HG03342 (cell line): ENCODE data around the gene CCL19.

Experiments
- ATAC-seq: cut with Tn5 transposase; IDR thresholded peaks from one replicate; pipeline ENCODE4 v1.9.1; 2021; ENCODE audit warnings: mild to moderate bottlenecking, moderate library complexity; ENCODE audit not compliant: unreplicated experiment

Gene CCL19

DNA sequence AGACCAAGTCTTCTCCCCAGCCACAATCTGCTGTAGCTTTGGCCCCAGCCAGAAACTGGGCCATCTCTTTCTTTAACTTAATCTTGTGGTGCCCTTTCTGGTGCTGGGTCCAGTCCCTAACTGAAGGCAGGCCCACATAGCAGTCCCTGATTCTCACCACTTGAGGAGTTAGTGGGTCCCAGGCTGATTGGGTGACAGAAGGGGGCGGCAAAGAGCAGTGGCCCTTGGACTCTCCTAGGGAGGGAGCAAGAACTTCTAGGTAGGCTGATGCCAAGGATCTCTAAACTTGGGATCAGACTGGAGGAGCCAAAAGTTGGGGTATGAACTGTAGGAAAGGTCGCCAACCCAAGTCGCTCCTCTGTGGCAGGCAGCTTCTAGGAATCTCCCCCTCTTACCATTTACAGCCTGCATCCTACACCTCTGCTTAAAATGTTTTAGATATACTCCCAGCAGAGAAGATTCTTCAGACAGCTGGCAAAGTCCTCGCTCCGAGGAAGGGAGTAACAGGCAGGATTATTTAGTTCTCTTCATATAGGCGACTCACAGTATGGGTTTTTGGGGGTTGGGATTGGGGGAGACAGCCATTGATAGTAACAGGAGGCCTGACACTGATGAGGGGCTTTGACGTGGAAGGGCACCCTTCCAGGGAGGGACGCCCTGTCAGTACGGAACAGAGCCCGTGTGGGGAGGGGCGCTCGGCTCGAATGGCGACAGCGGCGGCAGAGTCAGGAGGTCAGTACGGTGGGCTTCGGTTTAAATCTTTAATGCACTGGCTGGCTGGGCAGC, 26.6 kb downstream of the CCL19 start:
- peak; percentile 62 for ATAC-seq

DNA sequence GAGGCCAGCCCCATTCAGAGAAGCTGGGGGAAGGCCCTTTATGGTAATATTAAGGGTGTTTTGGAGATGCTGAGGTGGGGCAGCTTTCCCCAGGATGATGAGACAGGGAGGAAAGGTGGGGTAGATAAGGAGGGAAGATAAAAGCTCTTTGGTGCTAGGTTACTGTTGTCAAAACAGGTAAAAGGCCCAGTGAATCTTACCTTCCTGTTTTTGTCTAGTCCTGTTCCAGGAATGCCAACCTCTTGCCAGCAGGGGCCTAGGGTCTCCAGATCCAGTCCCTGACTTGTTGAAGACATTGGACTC, 27.8 kb downstream of the CCL19 start:
- no peak for ATAC-seq

DNA sequence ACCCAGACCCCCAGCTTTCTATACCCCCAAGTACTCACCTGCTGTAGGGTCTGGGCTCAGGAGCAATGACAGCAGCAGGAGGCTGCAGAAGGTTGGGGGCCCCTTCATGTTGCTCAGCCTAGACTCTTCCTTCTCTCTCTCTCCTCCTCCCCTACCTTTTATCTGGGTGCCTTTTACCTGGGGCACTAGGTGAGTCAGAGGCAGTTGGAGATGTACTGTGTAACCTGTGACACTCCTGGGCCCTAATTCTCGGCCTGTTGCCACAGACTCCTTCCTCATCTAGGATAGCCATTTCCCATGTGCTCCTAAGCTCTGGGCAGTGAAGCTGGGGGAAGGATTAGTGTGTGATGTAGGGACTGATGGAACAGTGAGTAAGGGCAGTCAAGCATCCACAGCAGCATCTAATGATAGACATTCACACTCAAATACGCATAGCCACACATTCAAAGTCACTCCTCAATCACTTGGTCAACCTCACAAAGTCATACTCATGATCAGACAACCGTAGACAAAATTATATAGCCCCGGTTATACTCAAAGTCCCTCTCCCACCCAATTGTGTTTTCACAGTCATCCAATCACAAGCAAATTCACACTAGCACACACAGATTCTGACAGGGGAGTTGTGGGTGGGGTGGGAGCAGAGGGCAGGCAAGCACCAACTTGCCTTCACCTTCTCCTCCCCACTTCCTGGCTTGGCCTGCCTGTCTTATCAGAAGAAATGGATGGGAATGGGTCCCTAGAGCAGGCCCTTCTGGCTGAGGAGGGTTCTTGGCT, 28.4 kb downstream of the CCL19 start, which contains the start of gene CCL27:
CCL27 (minus strand) TSS at position 132 of the 777 bp plus-strand sequence; CDS start at position 108, 24 bp downstream.
- ATAC-seq, result no peak

DNA sequence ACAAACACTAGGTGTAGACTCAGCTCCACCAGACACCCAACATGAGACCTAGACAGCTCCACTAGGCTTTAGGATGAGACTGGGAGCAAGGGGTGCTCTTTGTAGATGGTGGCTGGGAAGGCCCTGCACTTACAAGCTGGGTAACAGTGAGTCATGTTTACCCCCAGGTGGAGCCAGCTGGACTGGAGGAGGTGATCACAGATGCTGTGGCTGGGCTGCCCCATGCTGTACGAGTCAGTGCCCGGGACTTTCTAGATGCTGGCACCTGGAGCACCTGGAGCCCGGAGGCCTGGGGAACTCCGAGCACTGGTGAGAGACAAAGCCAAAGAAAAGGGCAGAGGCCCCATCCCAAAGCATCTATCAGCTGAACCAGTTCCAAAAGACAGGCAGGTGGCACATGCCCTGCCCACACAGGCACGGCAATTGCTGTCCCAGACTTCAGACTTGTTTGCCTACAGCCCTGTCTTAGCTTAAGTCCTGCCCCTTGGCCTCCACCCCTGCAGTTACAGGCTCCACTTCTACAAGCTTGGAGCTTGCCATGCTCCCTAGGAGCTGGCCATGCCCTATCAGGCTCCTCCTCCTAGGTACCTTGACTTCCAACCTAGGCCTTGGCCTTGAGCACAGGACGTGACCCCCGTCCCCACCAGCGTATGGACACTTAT, 31.4 kb downstream of the CCL19 start:
- ATAC-seq, result no peak

DNA sequence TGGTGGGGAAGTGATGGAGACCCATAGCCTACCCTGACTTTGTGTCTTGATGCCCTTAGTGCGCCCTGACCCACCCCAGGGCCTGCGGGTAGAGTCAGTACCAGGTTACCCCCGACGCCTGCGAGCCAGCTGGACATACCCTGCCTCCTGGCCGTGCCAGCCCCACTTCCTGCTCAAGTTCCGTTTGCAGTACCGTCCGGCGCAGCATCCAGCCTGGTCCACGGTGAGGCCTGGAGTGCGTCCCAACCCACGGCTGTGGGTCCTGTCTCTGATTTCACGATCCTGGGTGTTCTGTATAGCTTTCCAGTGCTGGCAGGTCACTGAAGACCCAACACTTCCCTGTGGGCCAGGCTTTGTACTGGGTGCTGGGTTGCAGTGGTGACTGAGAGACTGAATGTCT, 32.6 kb downstream of the CCL19 start:
- ATAC-seq, result no peak

DNA sequence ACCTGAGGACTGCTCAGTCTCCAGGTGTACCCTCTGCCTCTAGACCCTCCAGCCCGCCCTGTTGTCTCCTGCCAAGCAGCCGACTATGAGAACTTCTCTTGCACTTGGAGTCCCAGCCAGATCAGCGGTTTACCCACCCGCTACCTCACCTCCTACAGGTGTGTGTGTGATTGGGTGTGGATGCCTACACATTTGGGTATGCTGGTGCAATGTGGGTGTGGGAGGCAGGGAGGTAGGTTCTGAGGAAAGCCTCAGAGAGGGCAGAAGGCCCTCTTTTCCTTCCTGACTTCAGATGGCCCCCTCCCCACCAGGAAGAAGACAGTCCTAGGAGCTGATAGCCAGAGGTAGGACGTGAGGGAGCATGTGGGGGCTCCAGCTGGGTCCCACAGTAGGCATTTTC, 34.1 kb downstream of the CCL19 start:
- no peak for ATAC-seq

DNA sequence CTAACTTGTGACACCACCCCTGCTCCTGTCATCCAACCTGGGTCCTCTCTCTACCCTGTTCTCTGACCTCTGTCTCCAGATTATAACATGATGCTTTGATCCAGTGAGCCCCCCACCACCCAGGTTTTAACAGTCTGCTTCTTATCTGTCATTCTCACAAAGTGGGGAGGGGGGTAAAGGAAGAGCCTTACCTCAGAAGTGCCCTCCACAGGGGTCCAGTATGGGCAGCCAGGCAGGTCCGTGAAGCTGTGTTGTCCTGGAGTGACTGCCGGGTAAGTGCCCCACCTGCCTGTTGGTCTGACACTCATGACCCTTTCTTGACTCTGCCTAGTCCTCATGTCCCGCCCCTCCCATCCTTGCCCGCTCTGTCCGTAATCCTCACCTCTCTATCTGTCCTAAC, 35.7 kb downstream of the CCL19 start:
- ATAC-seq, result no peak

DNA sequence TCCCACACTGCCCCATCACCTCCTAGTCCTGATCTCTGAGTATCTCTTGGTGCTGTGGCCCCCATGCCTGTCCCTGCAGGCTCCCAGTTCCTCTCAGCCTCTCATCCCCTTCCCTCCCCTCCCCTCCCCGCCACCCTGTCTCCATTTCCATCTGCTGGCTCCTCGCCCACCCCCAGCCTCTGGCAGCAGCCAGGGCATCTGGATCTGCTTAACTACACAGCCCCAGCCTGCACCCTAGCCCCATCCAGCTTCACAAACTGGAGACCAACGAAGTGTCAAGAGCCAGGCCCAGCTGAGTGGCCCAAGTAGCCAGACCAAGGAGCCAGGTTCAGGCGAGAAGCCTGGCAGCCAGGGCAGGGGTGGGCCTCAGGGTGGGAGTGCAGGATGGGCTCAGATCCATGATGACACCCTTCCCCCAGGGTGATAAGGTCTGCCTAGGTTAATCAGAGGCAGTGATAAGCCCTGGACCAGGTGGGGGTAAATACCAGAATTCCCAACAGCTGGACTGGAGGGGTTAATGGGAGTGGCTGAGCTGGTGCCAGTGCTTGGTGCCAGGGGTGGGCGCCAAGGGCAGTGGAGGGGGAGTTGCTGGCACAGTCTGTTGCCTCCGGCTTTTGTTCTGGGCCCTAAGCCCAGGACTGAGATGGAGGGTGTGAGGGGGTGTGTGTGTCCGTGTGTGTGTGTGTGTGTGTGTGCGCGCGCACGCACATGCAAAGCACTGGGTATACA, 36.6 kb downstream of the CCL19 start:
- no peak for ATAC-seq

DNA sequence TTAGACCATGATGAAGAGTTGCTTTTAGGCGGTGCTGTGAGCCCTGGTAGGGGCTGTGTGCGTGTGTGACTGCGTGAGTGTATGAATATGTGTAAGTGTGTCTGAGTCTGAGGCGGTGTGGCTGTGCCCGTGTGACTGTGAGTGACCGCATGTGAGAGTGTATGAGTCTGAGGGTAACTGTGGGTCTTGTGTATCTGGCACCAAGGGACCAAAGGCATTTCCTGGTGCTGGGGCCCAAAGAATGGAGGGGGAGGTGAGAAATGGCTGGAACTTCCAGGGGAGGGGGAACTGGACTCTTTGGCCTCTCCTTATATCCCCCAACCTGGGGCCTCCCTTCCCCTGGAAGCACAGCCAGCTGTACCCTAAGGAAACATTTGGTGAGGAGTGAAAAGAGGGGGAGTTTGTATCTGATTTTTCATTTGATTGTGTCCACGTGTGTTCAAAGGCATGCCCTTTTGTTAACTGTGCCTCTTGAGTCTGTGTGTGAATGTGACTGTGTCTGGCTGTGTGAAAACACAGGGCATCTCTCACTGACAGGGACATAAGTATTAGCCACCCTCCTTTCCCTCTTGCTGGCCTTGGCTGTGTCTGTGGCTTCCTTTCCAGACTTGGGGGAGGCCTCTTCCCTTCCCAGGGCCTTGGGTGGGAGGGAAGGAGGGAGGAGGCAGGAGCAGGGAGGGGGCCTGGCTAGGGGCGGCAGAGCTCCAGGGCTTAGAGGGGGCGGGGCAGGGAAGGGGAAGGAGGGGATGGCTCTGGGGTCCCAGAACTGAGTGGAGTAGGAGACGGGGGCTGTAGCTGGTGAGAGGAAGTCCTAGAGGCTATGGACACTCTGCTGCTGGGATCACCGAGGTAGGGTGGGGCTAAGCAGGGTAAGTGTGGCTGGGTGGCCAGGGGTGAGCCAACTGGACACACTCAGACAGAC, 37.7 kb downstream of the CCL19 start:
- ATAC-seq, result no peak

DNA sequence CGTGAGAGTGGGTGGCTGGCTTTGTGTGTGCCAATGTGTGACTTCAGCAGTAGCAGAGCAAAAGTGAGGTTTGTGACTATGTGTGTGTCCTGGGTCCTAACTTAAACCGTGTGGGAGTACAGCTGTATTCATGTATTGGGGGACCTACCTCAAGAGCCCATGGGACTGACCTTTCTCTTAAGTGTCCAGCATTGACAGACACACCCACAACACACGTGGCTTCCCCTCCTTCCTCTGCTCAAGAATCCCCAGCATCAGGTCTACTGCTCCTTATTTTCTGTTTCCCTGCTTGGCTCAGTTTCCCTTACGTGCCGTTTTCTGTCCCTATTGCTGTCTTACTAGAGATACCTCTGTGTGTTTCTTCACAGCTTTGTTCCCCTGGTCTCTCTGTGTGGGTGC, 38.5 kb downstream of the CCL19 start:
- ATAC-seq, result no peak

DNA sequence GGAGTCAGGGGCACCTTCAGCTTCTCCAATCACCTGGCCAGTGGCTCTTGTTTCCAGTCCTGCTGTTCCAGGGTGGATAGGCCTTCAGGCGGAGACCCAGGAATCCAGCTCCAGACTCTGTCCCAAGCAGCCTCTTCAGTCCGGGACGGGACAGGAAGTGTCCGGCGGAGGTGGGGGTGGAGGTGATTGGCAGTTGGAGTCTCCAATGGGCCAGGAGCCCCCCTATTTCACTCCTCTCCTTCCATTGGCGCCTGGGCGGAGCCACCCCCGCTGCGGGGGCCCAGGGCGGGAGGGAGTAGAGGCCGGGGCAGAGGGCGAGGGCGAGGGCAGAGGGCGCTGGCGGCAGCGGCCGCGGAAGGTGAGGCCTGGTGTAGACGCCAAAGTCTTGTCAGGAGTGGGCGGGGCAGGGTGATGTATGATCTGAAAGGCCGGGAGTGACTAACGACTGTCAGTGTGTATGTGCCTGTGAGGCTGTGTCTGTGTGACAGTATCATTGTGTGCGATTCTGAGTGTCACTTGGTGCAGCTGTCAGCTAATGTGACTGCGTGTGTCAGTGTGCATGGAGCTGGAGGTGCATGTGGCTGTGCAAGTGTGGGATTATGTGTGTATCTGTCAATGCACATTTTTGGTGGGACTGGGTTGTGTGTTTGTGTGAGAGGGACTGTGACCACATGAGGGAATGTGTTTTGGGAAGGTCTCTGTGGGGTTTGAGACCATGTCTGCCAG, 39.0 kb downstream of the CCL19 start, which contains the start of gene IL11RA:
IL11RA (plus strand) TSS at position 310 of the 726 bp plus-strand sequence. CDS start 3,033 bp downstream, outside the sequence.
- ATAC-seq, result no peak

DNA sequence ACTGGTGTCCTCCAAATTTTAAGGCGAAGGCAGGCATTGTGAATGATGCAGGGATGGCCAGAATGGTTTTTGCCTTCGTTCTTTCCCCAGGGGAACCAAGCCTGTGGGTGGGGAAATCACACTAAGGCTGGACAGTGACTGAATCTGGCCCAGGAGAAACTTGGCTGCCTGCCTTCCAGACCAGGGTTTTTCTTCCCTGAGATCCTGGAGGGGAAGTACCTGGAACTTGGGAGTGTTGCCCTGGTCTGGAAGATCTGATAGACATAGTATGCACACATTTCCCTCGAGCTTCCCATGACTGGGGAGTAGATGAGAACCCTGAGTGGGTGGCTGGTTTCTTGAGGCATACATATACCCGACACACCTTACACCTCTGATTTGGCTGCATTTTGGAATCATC, 39.8 kb downstream of the CCL19 start:
- no peak for ATAC-seq

DNA sequence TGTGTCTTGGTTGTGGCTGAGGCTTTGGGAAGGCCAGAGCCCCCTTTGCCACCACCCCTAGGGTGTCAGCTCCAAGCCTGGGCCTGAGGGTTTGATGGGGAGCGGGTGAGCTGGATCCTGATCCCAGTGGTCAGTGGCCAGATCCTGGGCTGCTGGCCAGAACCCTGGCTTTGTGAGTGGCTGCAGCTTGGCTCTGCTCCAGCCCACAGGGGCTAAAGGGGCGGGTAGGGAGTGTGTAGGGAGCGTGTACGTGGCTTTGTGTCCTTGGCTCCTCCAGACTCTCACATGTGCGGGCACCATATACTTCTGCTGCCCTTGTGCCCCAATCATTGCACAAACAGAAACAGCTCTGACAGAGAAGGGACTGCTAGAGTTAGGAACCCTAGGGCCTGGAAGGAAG, 40.3 kb downstream of the CCL19 start:
- no peak for ATAC-seq

DNA sequence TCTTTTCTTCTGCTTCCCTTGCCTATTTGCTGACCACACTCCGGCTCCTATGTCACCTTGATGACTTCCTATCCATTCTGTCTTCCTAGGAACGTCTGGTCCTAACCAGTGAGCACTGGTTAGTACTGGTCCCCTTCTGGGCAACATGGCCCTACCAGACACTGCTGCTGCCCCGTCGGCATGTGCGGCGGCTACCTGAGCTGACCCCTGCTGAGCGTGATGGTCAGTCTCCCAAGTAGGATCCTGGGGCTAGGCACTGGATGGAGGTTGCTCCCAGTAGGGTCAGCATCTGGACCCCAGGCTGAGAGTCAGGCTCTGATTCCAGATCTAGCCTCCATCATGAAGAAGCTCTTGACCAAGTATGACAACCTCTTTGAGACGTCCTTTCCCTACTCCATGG, 42.4 kb downstream of the CCL19 start:
- ATAC-seq, result no peak

DNA sequence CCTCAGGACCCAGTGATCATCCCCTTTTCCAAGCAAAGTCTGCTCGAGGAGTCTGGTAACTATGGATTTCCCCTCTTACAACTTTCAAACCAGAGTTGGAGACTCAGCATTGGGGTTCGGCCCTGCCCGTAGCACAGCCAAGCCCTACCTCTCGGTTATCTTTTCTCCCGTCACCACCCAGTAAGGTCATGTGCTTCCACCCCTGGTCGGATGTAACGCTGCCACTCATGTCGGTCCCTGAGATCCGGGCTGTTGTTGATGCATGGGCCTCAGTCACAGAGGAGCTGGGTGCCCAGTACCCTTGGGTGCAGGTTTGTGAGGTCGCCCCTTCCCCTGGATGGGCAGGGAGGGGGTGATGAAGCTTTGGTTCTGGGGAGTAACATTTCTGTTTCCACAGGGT, 43.4 kb downstream of the CCL19 start:
- no peak for ATAC-seq

DNA sequence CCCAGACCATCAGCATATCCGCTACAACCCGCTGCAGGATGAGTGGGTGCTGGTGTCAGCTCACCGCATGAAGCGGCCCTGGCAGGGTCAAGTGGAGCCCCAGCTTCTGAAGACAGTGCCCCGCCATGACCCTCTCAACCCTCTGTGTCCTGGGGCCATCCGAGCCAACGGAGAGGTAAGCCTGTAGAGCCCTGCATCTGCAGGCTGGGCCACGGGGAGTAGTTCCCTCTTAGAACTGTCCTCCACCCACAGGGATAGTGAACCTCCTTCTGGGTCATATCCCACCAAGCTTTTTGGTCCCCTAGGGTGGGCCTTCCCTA, 44.0 kb downstream of the CCL19 start:
- no peak for ATAC-seq

DNA sequence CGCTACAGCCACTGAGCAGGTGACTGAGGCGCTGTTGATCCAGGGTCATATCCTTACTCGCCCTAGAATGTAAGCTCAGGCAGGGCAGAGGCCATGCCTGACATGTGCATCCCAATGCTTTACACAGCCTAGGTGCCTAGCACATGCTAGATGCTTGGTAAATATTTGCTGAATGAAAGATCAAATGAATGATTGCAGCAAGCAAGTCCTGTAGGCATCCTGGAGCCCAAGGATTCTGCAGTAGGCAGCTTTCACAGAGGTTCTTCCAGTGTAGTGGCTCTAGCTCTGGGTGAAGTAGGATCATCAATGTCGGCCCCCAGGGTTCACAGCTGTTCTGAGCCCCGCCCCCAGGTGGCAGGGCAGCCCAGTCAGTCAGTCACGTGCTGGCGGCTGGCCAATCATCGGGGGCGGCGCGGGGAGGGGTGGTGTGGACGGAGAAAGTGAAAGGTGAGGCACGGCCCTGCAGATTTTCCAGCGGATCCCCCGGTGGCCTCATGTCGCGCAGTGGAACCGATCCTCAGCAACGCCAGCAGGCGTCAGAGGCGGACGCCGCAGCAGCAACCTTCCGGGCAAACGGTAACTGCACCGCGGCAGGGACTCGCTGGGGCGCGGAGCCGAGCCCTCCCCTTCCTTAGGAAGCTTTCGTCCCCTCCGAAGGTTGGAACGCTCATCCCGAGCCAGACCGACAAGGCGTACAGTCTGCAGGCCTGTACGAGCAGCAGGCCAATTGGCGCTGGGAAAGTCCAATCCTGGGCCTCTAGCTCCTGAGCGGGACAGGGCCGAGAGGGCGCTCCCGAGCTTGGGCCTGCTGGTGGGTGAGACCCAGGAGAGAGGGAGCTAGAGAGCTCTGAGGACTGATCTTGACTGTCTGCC, 44.6 kb downstream of the CCL19 start, which contains the start of gene GALT:
GALT (plus strand) TSS at position 465 of the 873 bp plus-strand sequence; CDS start at position 495, 30 bp downstream.
- peak; percentile 82 for ATAC-seq

DNA sequence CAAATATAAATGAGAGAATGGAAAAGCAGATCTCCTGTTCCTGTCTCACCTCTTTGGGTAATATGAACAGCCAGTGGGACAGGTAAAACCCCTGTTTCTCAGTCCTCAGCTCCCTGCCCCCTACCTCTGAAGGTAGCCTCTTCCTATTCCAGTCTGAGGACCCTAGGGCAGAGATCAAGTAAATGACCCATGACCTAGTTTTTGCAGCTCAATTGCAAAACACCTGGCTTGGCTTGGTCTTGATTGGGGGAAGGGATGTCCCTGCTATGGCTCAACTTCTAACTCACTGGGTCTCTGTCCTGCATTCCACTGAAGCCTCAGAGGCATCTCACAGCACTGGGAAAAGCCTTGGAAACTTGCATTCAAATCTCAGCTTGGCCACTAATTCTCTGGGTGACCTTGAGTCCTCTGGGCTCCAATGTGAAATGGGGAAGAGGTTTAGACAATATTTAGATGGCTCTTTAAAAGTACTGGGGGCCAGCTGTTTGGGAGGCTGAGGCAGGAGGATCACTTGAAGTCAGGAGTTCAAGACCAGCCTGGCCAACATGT, 46.2 kb downstream of the CCL19 start:
- ATAC-seq, result no peak
